Kidney (tissue), 14 donors: Measurements from ENCODE around the gene TANC1. TPM values are rescaled to one million over a fixed set of nuclear protein-coding genes. Genes with fewer than 3 reads are reported as not detected.

ENCODE experiments used
- DNase-seq, 5 donors: peaks; one replicate each; pipeline ENCODE4 v3.0.0-alpha.2; 2013 to 2020
- FAIRE-seq: peaks from 2 replicates; lab custom pipeline; 2012; peaks lifted over from hg19 to GRCh38; lab: Jason Lieb, UNC
- H3K27ac ChIP-seq, 2 donors: one replicate each; pipeline ENCODE4 v1.7.0; 2013; ENCODE audit warnings: low read depth in 2 of 2, low read length in 2 of 2, inconsistent platforms in 1 of 2
- H3K27me3 ChIP-seq: one replicate; pipeline ENCODE4 v1.7.1; 2013; ENCODE audit warnings: low read length, inconsistent platforms; ENCODE audit not compliant: control insufficient read depth, insufficient read depth
- H3K36me3 ChIP-seq, 3 donors: one replicate each; pipeline versions ENCODE4 v1.7.0 to v1.7.1; 2013; ENCODE audit warnings: low read length in 3 of 3, control low read depth in 1 of 3, inconsistent platforms in 1 of 3; ENCODE audit not compliant: insufficient read depth in 3 of 3, control insufficient read depth in 2 of 3
- H3K4me1 ChIP-seq, 3 donors: one replicate each; pipeline versions ENCODE4 v1.7.0 to v1.7.1; 2013; ENCODE audit warnings: low read length in 3 of 3, inconsistent platforms in 1 of 3, low read depth in 1 of 3; ENCODE audit not compliant: control insufficient read depth in 2 of 3, insufficient read depth in 2 of 3
- H3K4me3 ChIP-seq, 3 donors: one replicate each; pipeline versions ENCODE4 v1.7.0 to v1.8.1; 2013; ENCODE audit warnings: low read length in 3 of 3, control low read depth in 1 of 3, inconsistent platforms in 1 of 3
- H3K9ac ChIP-seq, 3 donors: one replicate each; pipeline versions ENCODE4 v1.7.0 to v1.7.1; 2013; ENCODE audit warnings: low read length in 3 of 3, control low read depth in 1 of 3, inconsistent platforms in 1 of 3
- H3K9me3 ChIP-seq, 3 donors: one replicate each; pipeline versions ENCODE4 v1.7.0 to v1.7.1; 2013; ENCODE audit warnings: low read length in 3 of 3, control low read depth in 1 of 3, inconsistent platforms in 1 of 3; ENCODE audit not compliant: control insufficient read depth in 2 of 3, insufficient read depth in 1 of 3
- intact Hi-C: fragments of 100-400 bp; cut with DNase I; formaldehyde crosslinking; loops from one replicate; pipeline ENCODE4 v1.11.1; 2022
- polyA plus RNA-seq: library from polyadenylated mRNA; stranded (reverse); fragments of 350-450 nt; fragmentation: Illumina TruSeq; extraction: RNeasy Lipid Tissue Mini Kit (QIAGEN cat#74804); gene quantifications from one replicate; pipeline ENCODE4 v1.2.3, GENCODE V29; 2014; ENCODE audit warnings: low read depth, low replicate concordance; ENCODE audit not compliant: insufficient read depth
- total RNA-seq: library from RNA; stranded (reverse); fragmentation: NEBNext Ultra II Directional; extraction: Animal tissue kit (Norgen Biotek cat#: 25700); gene quantifications from one replicate; pipeline ENCODE4 v1.2.1, GENCODE V29; 2021
- TF ChIP-seq, protein P1 (sequence below): IDR thresholded peaks from 3 replicates; pipeline ENCODE4 v1.5.1; 2012; ENCODE audit warnings: mild to moderate bottlenecking, moderate library complexity, borderline replicate concordance; ENCODE audit not compliant: insufficient read depth; ENCODE audit errors: extremely low read depth
- donor health status: control.
- donor health status: control.
- donor health status: control.
- donor health status: control.
- donor health status: control.
- donor health status: DM: yes; HTN: yes; CAD: no.
- donor health status: Normal renal cell carcinoma (clear cell type).

TANC1 gene
- total and polyA plus RNA-seq, 2 donors from 2014 or later, result 9.2 to 39.0 TPM

DNA sequence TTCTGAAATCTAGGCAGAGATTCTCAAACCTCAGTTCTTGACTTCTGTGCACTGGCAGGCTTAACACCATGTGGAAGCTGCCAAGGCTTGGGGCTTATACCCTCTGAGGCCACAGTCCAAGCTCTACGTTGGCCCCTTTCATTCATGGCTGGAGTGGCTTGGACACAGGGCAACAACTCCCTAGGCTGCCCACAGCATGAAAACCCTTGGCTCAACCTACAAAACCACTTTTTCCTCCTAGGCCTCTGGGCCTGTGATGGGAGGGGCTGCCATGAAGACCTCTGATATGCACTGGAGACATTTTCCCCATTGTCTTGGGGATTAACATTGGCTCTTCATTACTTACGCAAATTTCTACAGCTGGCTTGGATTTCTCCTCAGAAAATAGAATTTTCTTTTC is 46.7 kb downstream of the TANC1 start:
- intact Hi-C loops, result no loop called here
- TF ChIP-seq, protein P1, sequence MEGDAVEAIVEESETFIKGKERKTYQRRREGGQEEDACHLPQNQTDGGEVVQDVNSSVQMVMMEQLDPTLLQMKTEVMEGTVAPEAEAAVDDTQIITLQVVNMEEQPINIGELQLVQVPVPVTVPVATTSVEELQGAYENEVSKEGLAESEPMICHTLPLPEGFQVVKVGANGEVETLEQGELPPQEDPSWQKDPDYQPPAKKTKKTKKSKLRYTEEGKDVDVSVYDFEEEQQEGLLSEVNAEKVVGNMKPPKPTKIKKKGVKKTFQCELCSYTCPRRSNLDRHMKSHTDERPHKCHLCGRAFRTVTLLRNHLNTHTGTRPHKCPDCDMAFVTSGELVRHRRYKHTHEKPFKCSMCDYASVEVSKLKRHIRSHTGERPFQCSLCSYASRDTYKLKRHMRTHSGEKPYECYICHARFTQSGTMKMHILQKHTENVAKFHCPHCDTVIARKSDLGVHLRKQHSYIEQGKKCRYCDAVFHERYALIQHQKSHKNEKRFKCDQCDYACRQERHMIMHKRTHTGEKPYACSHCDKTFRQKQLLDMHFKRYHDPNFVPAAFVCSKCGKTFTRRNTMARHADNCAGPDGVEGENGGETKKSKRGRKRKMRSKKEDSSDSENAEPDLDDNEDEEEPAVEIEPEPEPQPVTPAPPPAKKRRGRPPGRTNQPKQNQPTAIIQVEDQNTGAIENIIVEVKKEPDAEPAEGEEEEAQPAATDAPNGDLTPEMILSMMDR, result no peak
- Histone ChIP-seq H3K27me3 (no peaks in the 10 kb centered on the region), H3K9me3 (peaks cover 0 to 13% (median 0%) of the 10 kb centered on the region in 3 donors), H3K4me1 (peaks cover 0 to 2% (median 0%) of the 10 kb centered on the region in 3 donors), H3K36me3 (no peaks in the 10 kb centered on the region), H3K4me3 (no peak overlapping the region), H3K9ac (no peak overlapping the region), H3K27ac (no peak overlapping the region)
- FAIRE-seq (no peak), DNase-seq (no peak)

DNA sequence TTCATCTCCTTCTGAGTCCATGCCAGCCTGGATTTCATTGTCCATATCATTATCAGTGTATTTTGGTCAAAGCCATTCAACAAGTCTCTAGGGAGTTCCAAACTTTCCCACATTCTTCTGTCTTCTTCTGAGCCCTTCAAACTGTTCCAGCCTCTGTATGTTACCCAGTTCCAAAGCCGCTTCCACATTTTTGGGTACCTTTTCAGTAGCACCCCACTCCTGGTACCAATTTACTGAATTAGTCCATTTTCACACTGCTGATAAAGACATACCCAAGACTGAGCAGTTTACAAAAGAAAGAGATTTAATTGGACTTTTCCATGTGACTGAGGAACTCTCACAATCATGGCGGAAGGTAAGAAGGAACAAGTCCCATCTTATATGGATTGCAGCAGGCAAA is 47.4 kb downstream of the TANC1 start:
- FAIRE-seq (no peak), DNase-seq (no peak)
- Histone ChIP-seq H3K9ac (no peak overlapping the region), H3K4me1 (peaks cover 0 to 2% (median 0%) of the 10 kb centered on the region in 3 donors), H3K4me3 (no peak overlapping the region), H3K36me3 (no peaks in the 10 kb centered on the region), H3K27ac (no peak overlapping the region), H3K27me3 (no peaks in the 10 kb centered on the region), H3K9me3 (peaks cover 0 to 13% (median 0%) of the 10 kb centered on the region in 3 donors)
- intact Hi-C loops, result no loop called here
- TF ChIP-seq, protein P1, result no peak

DNA sequence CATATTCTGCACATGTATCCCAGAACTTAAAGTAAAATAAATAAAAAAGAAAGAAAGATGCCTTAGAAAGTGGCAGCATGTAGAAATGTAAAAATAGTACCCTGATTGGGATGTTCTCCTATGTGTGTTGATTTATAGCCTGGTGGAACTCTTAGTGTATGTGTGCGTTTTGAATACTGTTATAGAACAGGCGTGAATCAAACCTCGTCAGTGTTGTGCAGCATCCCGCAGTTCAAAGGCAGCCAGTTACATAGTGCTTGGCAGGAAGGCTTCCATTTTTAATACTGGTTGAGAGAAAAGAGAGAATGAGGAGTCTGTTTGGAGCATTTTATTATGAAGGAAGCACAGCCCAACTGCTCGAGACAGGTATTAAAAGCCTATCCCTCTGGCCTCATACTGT is 49.4 kb downstream of the TANC1 start:
- Histone ChIP-seq H3K36me3 (no peaks in the 10 kb centered on the region), H3K9ac (no peak overlapping the region), H3K27me3 (no peaks in the 10 kb centered on the region), H3K27ac (no peak overlapping the region), H3K9me3 (peaks cover 0 to 13% (median 0%) of the 10 kb centered on the region in 3 donors), H3K4me1 (no peaks in the 10 kb centered on the region), H3K4me3 (no peak overlapping the region)
- no peak for FAIRE-seq
- intact Hi-C loops, result no loop called here
- DNase-seq, result no peak
- TF ChIP-seq, protein P1, result no peak

DNA sequence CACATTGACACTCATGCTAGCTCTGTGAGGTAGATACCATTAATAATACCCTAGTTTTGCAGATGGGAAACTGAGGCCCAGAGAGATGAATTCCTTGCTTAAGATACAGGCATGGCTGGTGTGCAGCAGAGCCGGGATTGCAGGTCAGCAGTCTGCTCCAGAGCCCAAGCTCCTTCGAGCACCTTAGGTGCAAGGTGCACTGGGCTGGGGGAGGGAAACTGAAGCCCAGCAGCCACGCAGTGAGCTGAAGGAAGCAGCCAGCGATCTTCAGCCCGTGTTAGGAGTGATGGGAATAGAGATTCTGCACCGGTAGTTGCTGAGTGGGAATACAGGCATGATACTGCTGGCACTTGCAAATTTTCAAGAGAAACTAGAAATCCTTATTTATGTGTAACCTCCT is 50.6 kb downstream of the TANC1 start:
- Histone ChIP-seq H3K36me3 (no peaks in the 10 kb centered on the region), H3K4me1 (no peaks in the 10 kb centered on the region), H3K27ac (no peak overlapping the region), H3K9ac (no peak overlapping the region), H3K27me3 (no peaks in the 10 kb centered on the region), H3K9me3 (peaks cover 0 to 13% (median 0%) of the 10 kb centered on the region in 3 donors), H3K4me3 (no peak overlapping the region)
- intact Hi-C loops, result no loop called here
- no peak for FAIRE-seq
- TF ChIP-seq, protein P1, result no peak
- no peak for DNase-seq
